Trophoblast cell (in vitro differentiated cells and primary cell): ENCODE measurements around the gene DOCK2.

Experiments
- DNase-seq, 2 donors: peaks; one replicate each; pipeline ENCODE4 v3.0.0-alpha.2; 2016
- H2AFZ ChIP-seq: 2 replicates; pipeline ENCODE4 v1.6.1; 2013; ENCODE audit warnings: low read length, moderate library complexity, mild to moderate bottlenecking; ENCODE audit not compliant: insufficient read depth, poor library complexity
- H2AK5ac ChIP-seq: 2 replicates; pipeline ENCODE4 v1.6.1; 2013; ENCODE audit warnings: mild to moderate bottlenecking, low read length
- H2BK120ac ChIP-seq: 2 replicates; pipeline ENCODE4 v1.6.1; 2013; ENCODE audit warnings: low read length, mild to moderate bottlenecking, moderate library complexity; ENCODE audit not compliant: insufficient read depth, poor library complexity
- H2BK12ac ChIP-seq: 2 replicates; pipeline ENCODE4 v1.6.1; 2013; ENCODE audit warnings: mild to moderate bottlenecking, low read length, moderate library complexity
- H2BK5ac ChIP-seq: 2 replicates; pipeline ENCODE4 v1.6.1; 2013; ENCODE audit warnings: low read length, low read depth, moderate library complexity, mild to moderate bottlenecking; ENCODE audit not compliant: poor library complexity
- H3K14ac ChIP-seq: 2 replicates; pipeline ENCODE4 v1.6.1; 2013; ENCODE audit warnings: mild to moderate bottlenecking, low read length
- H3K18ac ChIP-seq: 2 replicates; pipeline ENCODE4 v1.6.1; 2013; ENCODE audit warnings: mild to moderate bottlenecking, low read length
- H3K23ac ChIP-seq: 2 replicates; pipeline ENCODE4 v1.6.1; 2013; ENCODE audit warnings: low read length
- H3K27ac ChIP-seq: 2 replicates; pipeline ENCODE4 v1.5.1; 2013; ENCODE audit warnings: low read depth, mild to moderate bottlenecking, inconsistent platforms, low read length, moderate library complexity
- H3K27me3 ChIP-seq: 2 replicates; pipeline ENCODE4 v1.6.1; 2013; ENCODE audit warnings: inconsistent platforms, mild to moderate bottlenecking, low read length, moderate library complexity; ENCODE audit not compliant: insufficient read depth
- H3K36me3 ChIP-seq, 2 experiments: 1 replicate in 1 of 2; 2 replicates in 1 of 2; pipeline ENCODE4 v1.6.1; 2013; ENCODE audit warnings: low read length in 2 of 2, mild to moderate bottlenecking in 2 of 2, moderate library complexity in 1 of 2; ENCODE audit not compliant: insufficient read depth in 2 of 2, control insufficient read depth in 1 of 2
- H3K4ac ChIP-seq: 2 replicates; pipeline ENCODE4 v1.6.1; 2013; ENCODE audit warnings: low read depth, mild to moderate bottlenecking, low read length, moderate library complexity
- H3K4me1 ChIP-seq, 2 experiments: 1 replicate in 1 of 2; 2 replicates in 1 of 2; pipeline ENCODE4 v1.6.1; 2013; ENCODE audit warnings: low read length in 2 of 2, mild to moderate bottlenecking in 2 of 2, moderate library complexity in 1 of 2; ENCODE audit not compliant: insufficient read depth in 2 of 2, control insufficient read depth in 1 of 2
- H3K4me2 ChIP-seq: 2 replicates; pipeline ENCODE4 v1.6.1; 2013; ENCODE audit warnings: inconsistent platforms, mild to moderate bottlenecking, low read length, moderate library complexity
- H3K4me3 ChIP-seq: 2 replicates; pipeline ENCODE4 v1.5.1; 2013; ENCODE audit warnings: mild to moderate bottlenecking, low read depth, low read length, inconsistent platforms
- H3K79me1 ChIP-seq: one replicate; pipeline ENCODE4 v1.6.1; 2013; ENCODE audit warnings: low read length
- H3K79me2 ChIP-seq: 2 replicates; pipeline ENCODE4 v1.6.1; 2013; ENCODE audit warnings: low read length, mild to moderate bottlenecking; ENCODE audit not compliant: control insufficient read depth, insufficient read depth, poor library complexity
- H3K9ac ChIP-seq: 2 replicates; pipeline ENCODE4 v1.6.1; 2013; ENCODE audit warnings: mild to moderate bottlenecking, low read length
- H3K9me3 ChIP-seq: 2 replicates; pipeline ENCODE4 v1.6.1; 2013; ENCODE audit warnings: low read depth, mild to moderate bottlenecking, control low read depth, inconsistent platforms, low read length; ENCODE audit not compliant: insufficient read depth
- H4K12ac ChIP-seq: 2 replicates; pipeline ENCODE4 v1.6.1; 2013; ENCODE audit warnings: low read depth, mild to moderate bottlenecking, low read length, moderate library complexity
- H4K8ac ChIP-seq: 2 replicates; pipeline ENCODE4 v1.6.1; 2013; ENCODE audit warnings: low read depth, mild to moderate bottlenecking, low read length, moderate library complexity
- H4K91ac ChIP-seq: one replicate; pipeline ENCODE4 v1.6.1; 2013; ENCODE audit warnings: low read depth, mild to moderate bottlenecking, low read length, moderate library complexity
- WGBS: extraction: QIAGEN DNeasy Blood & Tissue Kit; methylation state at CpG from one replicate; pipeline ENCODE4 v1.1.7; 2013; ENCODE audit warnings: missing lambda C conversion rate; ENCODE audit not compliant: insufficient read length, insufficient coverage; ENCODE audit errors: extremely low coverage; 5-methylcytosine and 5-hydroxymethylcytosine counted together

DOCK2 gene

GRCh38 chr5:169803077-169803981 is 166.3 kb downstream of the DOCK2 start:
- Histone ChIP-seq H4K12ac (no peak overlapping the region), H3K4me3 (no peak overlapping the region), H2AK5ac (no peak overlapping the region), H4K91ac (no peak overlapping the region), H3K27ac (no peak overlapping the region), H3K36me3 (no peaks in the 10 kb centered on the region), H3K79me2 (no peaks in the 10 kb centered on the region), H3K4me2 (no peak overlapping the region), H3K23ac (no peak overlapping the region), H2BK12ac (no peak overlapping the region), H4K8ac (no peak overlapping the region), H3K4ac (no peak overlapping the region), H3K4me1 (no peaks in the 10 kb centered on the region), H2BK5ac (no peak overlapping the region), H2AFZ (no peak overlapping the region), H3K9ac (no peak overlapping the region), H3K79me1 (no peaks in the 10 kb centered on the region), H3K14ac (no peak overlapping the region), H2BK120ac (no peak overlapping the region), H3K27me3 (no peaks in the 10 kb centered on the region), H3K18ac (no peak overlapping the region), H3K9me3 (peaks cover 1% of the 10 kb centered on the region)
- DNase-seq = peak; percentile 92 to 95
- WGBS = no CpG with 5 or more reads among the region's 10 CpGs

- WGBS = no CpG with 5 or more reads among the region's 1 CpG
- no peaks in the 10 kb centered on the region for H3K36me3 ChIP-seq
- no peak overlapping the region for H4K8ac ChIP-seq
- no peak overlapping the region for H3K18ac ChIP-seq
- no peak overlapping the region for H2AFZ ChIP-seq
- no peak overlapping the region for H3K4me2 ChIP-seq
- H3K79me2 ChIP-seq = no peaks in the 10 kb centered on the region
- H3K4ac ChIP-seq = no peak overlapping the region
- H4K91ac ChIP-seq = no peak overlapping the region
- H2BK12ac ChIP-seq = no peak overlapping the region
- no peak overlapping the region for H3K14ac ChIP-seq
- H4K12ac ChIP-seq = no peak overlapping the region
- H3K9me3 ChIP-seq = peaks cover 1% of the 10 kb centered on the region
- no peak overlapping the region for H3K4me3 ChIP-seq
- no peaks in the 10 kb centered on the region for H3K27me3 ChIP-seq
- H3K27ac ChIP-seq = no peak overlapping the region
- no peak overlapping the region for H3K9ac ChIP-seq
- H3K79me1 ChIP-seq = no peaks in the 10 kb centered on the region
- no peak overlapping the region for H2AK5ac ChIP-seq
- no peaks in the 10 kb centered on the region for H3K4me1 ChIP-seq
- peak in 1 of 2 donors; percentile 41 for DNase-seq
- H2BK120ac ChIP-seq = no peak overlapping the region
- no peak overlapping the region for H3K23ac ChIP-seq
- no peak overlapping the region for H2BK5ac ChIP-seq
These were observed 167.8 kb downstream of the DOCK2 start for GRCh38 chr5:169804861-169805260.

GRCh38 chr5:169805527-169805934 is 168.5 kb downstream of the DOCK2 start:
- H3K4me3 ChIP-seq = no peak overlapping the region
- no peak overlapping the region for H3K9ac ChIP-seq
- H3K36me3 ChIP-seq = no peaks in the 10 kb centered on the region
- peaks cover 1% of the 10 kb centered on the region for H3K9me3 ChIP-seq
- no peak overlapping the region for H4K12ac ChIP-seq
- no peak overlapping the region for H3K4me2 ChIP-seq
- H3K14ac ChIP-seq = no peak overlapping the region
- no CpG with 5 or more reads among the region's 5 CpGs for WGBS
- no peak overlapping the region for H4K91ac ChIP-seq
- H2BK12ac ChIP-seq = no peak overlapping the region
- H2AFZ ChIP-seq = no peak overlapping the region
- no peak overlapping the region for H2AK5ac ChIP-seq
- H3K27ac ChIP-seq = no peak overlapping the region
- H3K79me1 ChIP-seq = no peaks in the 10 kb centered on the region
- no peak overlapping the region for H3K23ac ChIP-seq
- H3K27me3 ChIP-seq = no peaks in the 10 kb centered on the region
- no peak overlapping the region for H4K8ac ChIP-seq
- no peak overlapping the region for H2BK120ac ChIP-seq
- H3K79me2 ChIP-seq = no peaks in the 10 kb centered on the region
- no peak for DNase-seq
- H3K4ac ChIP-seq = no peak overlapping the region
- H3K18ac ChIP-seq = no peak overlapping the region
- H3K4me1 ChIP-seq = no peaks in the 10 kb centered on the region
- H2BK5ac ChIP-seq = no peak overlapping the region

GRCh38 chr5:169805937-169806700 is 169.0 kb downstream of the DOCK2 start:
- no peaks in the 10 kb centered on the region for H3K4me1 ChIP-seq
- no peaks in the 10 kb centered on the region for H3K36me3 ChIP-seq
- no peaks in the 10 kb centered on the region for H3K79me2 ChIP-seq
- H3K4me3 ChIP-seq = no peak overlapping the region
- H3K4ac ChIP-seq = no peak overlapping the region
- H3K79me1 ChIP-seq = no peaks in the 10 kb centered on the region
- no peak overlapping the region for H2AFZ ChIP-seq
- no peak overlapping the region for H4K8ac ChIP-seq
- H2AK5ac ChIP-seq = no peak overlapping the region
- no peak overlapping the region for H3K14ac ChIP-seq
- H3K9ac ChIP-seq = no peak overlapping the region
- WGBS = no CpG with 5 or more reads among the region's 6 CpGs
- no peak overlapping the region for H3K27ac ChIP-seq
- no peak overlapping the region for H2BK120ac ChIP-seq
- H4K12ac ChIP-seq = no peak overlapping the region
- H3K4me2 ChIP-seq = no peak overlapping the region
- no peak for DNase-seq
- H3K27me3 ChIP-seq = no peaks in the 10 kb centered on the region
- no peak overlapping the region for H3K23ac ChIP-seq
- no peak overlapping the region for H4K91ac ChIP-seq
- H3K9me3 ChIP-seq = peaks cover under 1% of the 10 kb centered on the region
- no peak overlapping the region for H2BK12ac ChIP-seq
- H3K18ac ChIP-seq = no peak overlapping the region
- no peak overlapping the region for H2BK5ac ChIP-seq
